Measurements from ENCODE around the gene DMRTB1. TPM values are rescaled to one million over a fixed set of nuclear protein-coding genes. Genes with fewer than 3 reads are reported as not detected.

The DMRTB1 gene
- total and polyA plus RNA-seq, 2 of the 8 experiments (the other 6 are each of a cell fraction or from before 2014, with no cell fraction given) = 0.06 to 0.35 TPM

DNA sequence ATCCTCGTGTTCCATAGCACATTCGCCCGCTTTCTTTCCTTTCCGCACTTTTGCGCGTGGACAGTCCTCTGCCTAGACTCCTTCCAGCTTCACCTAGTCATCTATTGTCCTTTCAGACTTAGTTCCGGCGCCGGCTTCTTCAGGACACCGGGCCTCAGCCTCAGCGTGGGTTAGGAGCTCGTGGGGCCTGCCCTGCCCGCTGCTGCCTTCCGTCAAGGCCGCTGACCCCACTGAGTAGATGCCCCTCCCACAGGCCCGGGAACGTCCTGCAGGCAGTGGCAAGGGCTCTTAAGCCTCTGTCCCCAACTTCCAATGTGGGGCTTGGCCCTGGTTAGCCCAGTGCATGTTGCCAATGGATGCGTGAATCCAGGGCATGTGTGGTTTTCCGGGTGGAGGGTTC lies 11.4 kb downstream of the DMRTB1 start:
- TF ChIP-seq NANOG (IDR thresholded peaks at IDR 0.05; ENCODE audit: insufficient read depth, low read depth, low read length, poor library complexity, severe bottlenecking) (no peak), JUN (IDR thresholded peaks at IDR 0.05; ENCODE audit: low read depth, low read length) (no peak), CBX5 (IDR thresholded peaks at IDR 0.05; ENCODE audit: low read depth, low read length) (no peak), POLR2AphosphoS5 (IDR thresholded peaks at IDR 0.05; ENCODE audit: low read depth, low read length) (no peak), CREB1 (IDR thresholded peaks at IDR 0.05) (no peak), JUND (IDR thresholded peaks at IDR 0.05; ENCODE audit: low read length) (no peak)
- H3K27me3 ChIP-seq (replicated peaks in 1 of 4; ENCODE audit: control insufficient read depth in 3 of 4, extremely low read depth in 1 of 4, insufficient read depth in 3 of 4, low read length in 3 of 4) = peaks cover 0 to 6% (median 2%) of the 10 kb centered on the region in 4 experiments; a peak in 3 of 7 replicates
- H4K91ac ChIP-seq (replicated peaks; ENCODE audit: insufficient read length, low read length) = peak overlapping the region; percentile 75
- no peak overlapping the region for H2BK120ac ChIP-seq (replicated peaks; ENCODE audit: low read depth, low read length)
- DNase-seq (ENCODE audit: low read depth in 1 of 2, low spot score in 2 of 2) (no peak), FAIRE-seq (no peak)
- no peak overlapping the region for H3K9ac ChIP-seq (replicated peaks in 1 of 4; ENCODE audit: extremely low read depth in 1 of 4, low read depth in 3 of 4, low read length in 3 of 4)
- 0 out of 2 replicates have a peak overlapping the region, but pooled peaks have one; percentile 32 for H2AK5ac ChIP-seq (ENCODE audit: low read depth, low read length)
- peak overlapping the region; percentile 96; the same call in 1 of the 2 replicates for H2BK20ac ChIP-seq (ENCODE audit: low read length)
- no peaks in the 10 kb centered on the region for H3K23me2 ChIP-seq (ENCODE audit: low read depth, low read length)
- peaks cover 0 to 7% (median 4%) of the 10 kb centered on the region in 4 experiments; a peak in 5 of 7 replicates for H3K4me1 ChIP-seq (replicated peaks in 1 of 4; ENCODE audit: control insufficient read depth in 3 of 4, insufficient read depth in 4 of 4, low read length in 3 of 4)
- 74% methylated on average over 19 of the region's 19 CpGs; no CpG with 5 or more reads in 1 of the 2 experiments for WGBS, 2 experiments (ENCODE audit: extremely low coverage in 1 of 2, insufficient coverage in 1 of 2, insufficient read length in 1 of 2, insufficient replicate concordance in 2 of 2, low coverage in 1 of 2, low lambda C conversion rate in 2 of 2, missing lambda C conversion rate in 1 of 2)
- peak overlapping the region; percentile 76 for H3K18ac ChIP-seq (ENCODE audit: extremely low read depth, low read length)
- H3K36me3 ChIP-seq (ENCODE audit: control insufficient read depth in 2 of 4, insufficient read depth in 4 of 4, low read length in 3 of 4) = no peaks in the 10 kb centered on the region
- H3K4me3 ChIP-seq (ENCODE audit: extremely low read depth in 1 of 4, insufficient read depth in 2 of 4, low read depth in 3 of 4, low read length in 4 of 4) = peak overlapping the region in 1 of 4 experiments; percentile 19; a peak in 2 of 8 replicates
- H2BK12ac ChIP-seq (ENCODE audit: low read depth, low read length) = peak overlapping the region; percentile 75; the same call in 1 of the 2 replicates
- no peaks in the 10 kb centered on the region for H4K20me1 ChIP-seq (replicated peaks in 1 of 2; ENCODE audit: control insufficient read depth in 1 of 2, insufficient read depth in 2 of 2, low read length in 2 of 2)
- no peak overlapping the region for H3K27ac ChIP-seq (ENCODE audit: low read depth, low read length)
- H3K23ac ChIP-seq (ENCODE audit: insufficient read length) = no peak overlapping the region
- peak overlapping the region; percentile 5 for H3K4ac ChIP-seq (replicated peaks; ENCODE audit: insufficient read length, low read depth, low read length)
- no peak overlapping the region for H3K56ac ChIP-seq (replicated peaks; ENCODE audit: insufficient read length, low read depth, low read length)
- H3K79me1 ChIP-seq (ENCODE audit: low read depth, low read length) = no peaks in the 10 kb centered on the region
- H2AFZ ChIP-seq (ENCODE audit: low read length) = peak overlapping the region; percentile 76; the same call in 1 of the 2 replicates
- no peak overlapping the region for H3K14ac ChIP-seq (ENCODE audit: insufficient read length)
- no peaks in the 10 kb centered on the region for H3K79me2 ChIP-seq (ENCODE audit: control insufficient read depth in 1 of 2, insufficient read depth in 2 of 2, low read length in 2 of 2)
- 0 out of 4 replicates have a peak, but pooled peaks cover 0 to 3% of the 10 kb centered on the region in 2 experiments for H3K9me3 ChIP-seq (ENCODE audit: insufficient read depth in 2 of 2, low read depth in 1 of 2, low read length in 1 of 2)
- H2BK5ac ChIP-seq (ENCODE audit: low read depth, low read length) = peak overlapping the region; percentile 66; the same call in 1 of the 2 replicates
- H4K5ac ChIP-seq (ENCODE audit: insufficient read length, low read depth, low read length) = no peak overlapping the region
- H2BK15ac ChIP-seq (ENCODE audit: low read length) = peak overlapping the region; percentile 12; the same call in 1 of the 2 replicates
- peak overlapping the region in 1 of 2 experiments; percentile 21; a peak in 2 of 4 replicates for H3K4me2 ChIP-seq (ENCODE audit: insufficient read depth in 1 of 2, low read depth in 2 of 2, low read length in 2 of 2)
- ChIA-PET POLR2A (ENCODE audit: partially characterized antibody) (interaction anchor here (1.5 kb wide), 1 partner anchor 22 kb away, joined by 3 read pairs; no protein-coding TSS in a partner anchor), CTCF (ENCODE audit: partially characterized antibody) (interaction anchor here (0.6 to 16.5 kb wide), 16 partner anchors 9 to 213 kb away, joined by 3 to 248 read pairs (median 3); partner anchors contain the start of gene DMRTB1)
- H4K8ac ChIP-seq (ENCODE audit: extremely low read depth, insufficient read depth, low read length) = peak overlapping the region; percentile 26; the same call in 1 of the 2 replicates
